K562 (cell line): ENCODE measurements around the gene VGF. TPM values are rescaled to one million over a fixed set of nuclear protein-coding genes. Genes with fewer than 3 reads are reported as not detected.

ENCODE experiments used
- ATAC-seq: fragments of 200-7000 bp; cut with Tn5 transposase; 3 replicates; pipeline ENCODE4 v1.9.1; 2020; ENCODE audit warnings: moderate library complexity
- BruUV-seq: library from RNA; stranded (reverse); fragments of 400-500 nt; replicated peaks from 2 replicates; lab custom pipeline; 2021; lab: Mats Ljungman, UMichigan
- CTCF ChIA-PET: fragments of 300-600 bp; formaldehyde crosslinking; extraction: SDS; loops from one replicate; lab custom pipeline; 2021; ENCODE audit warnings: low intra/inter-chr PET ratio; lab: Yijun Ruan, JAX
- POLR2A ChIA-PET: fragments of 300-600, 350-650 bp; sonication (Branson Sonifier 250); formaldehyde crosslinking; extraction: SDS; loops from one replicate; lab custom pipeline; 2021; ENCODE audit warnings: antibody characterized with exemption, inconsistent platforms; lab: Yijun Ruan, JAX
- DNase-seq, 4 experiments: peaks; one replicate each; pipeline versions ENCODE4 v3.0.0 to v3.0.0-alpha.2; 2011 to 2018; ENCODE audit warnings: low spot score in 3 of 4, mixed read lengths in 3 of 4; ENCODE audit errors: extremely low read depth in 1 of 4
- FAIRE-seq: peaks from 2 replicates; lab custom pipeline; 2011; peaks lifted over from hg19 to GRCh38; lab: Jason Lieb, UNC
- H2AFZ ChIP-seq: 2 replicates; pipeline ENCODE4 v1.6.0; 2011; ENCODE audit warnings: low read depth, low read length, control low read depth, inconsistent platforms
- H3K27ac ChIP-seq: fragments of 200-600 bp; 3 replicates; pipeline ENCODE4 v1.8.0; 2011; ENCODE audit warnings: low read depth, mild to moderate bottlenecking, control low read depth, inconsistent platforms, low read length, moderate library complexity, mixed read lengths; ENCODE audit errors: extremely low read depth
- H3K27me3 ChIP-seq, 2 experiments: fragments of 300-600 bp in 1 of 2; 2 replicates in 1 of 2; 3 replicates in 1 of 2; pipeline versions ENCODE4 v1.6.0 to v1.8.0; 2011; ENCODE audit warnings: inconsistent platforms in 2 of 2, low read length in 2 of 2, mild to moderate bottlenecking in 1 of 2, mixed read lengths in 1 of 2, moderate library complexity in 1 of 2; ENCODE audit not compliant: control insufficient read depth in 2 of 2, insufficient read depth in 2 of 2
- H3K36me3 ChIP-seq: fragments of 300-600 bp; 3 replicates; pipeline ENCODE4 v1.8.0; 2011; ENCODE audit warnings: mild to moderate bottlenecking, low read length, inconsistent platforms; ENCODE audit not compliant: control insufficient read depth, insufficient read depth
- H3K4me1 ChIP-seq, 2 experiments: fragments of 200-600 bp in 1 of 2; replicated peaks in 1 of 2; 2 replicates in 1 of 2; 3 replicates in 1 of 2; pipeline versions ENCODE4 v1.5.1 to v1.8.0; 2011; ENCODE audit warnings: inconsistent platforms in 2 of 2, low read length in 2 of 2, mild to moderate bottlenecking in 1 of 2, mixed read lengths in 1 of 2, moderate library complexity in 1 of 2; ENCODE audit not compliant: control insufficient read depth in 2 of 2, insufficient read depth in 2 of 2
- H3K4me2 ChIP-seq: 2 replicates; pipeline ENCODE4 v1.6.1; 2011; ENCODE audit warnings: low read length, control low read depth, inconsistent platforms, mixed read lengths; ENCODE audit not compliant: insufficient read depth
- H3K4me3 ChIP-seq: fragments of 200-600 bp; sonication (generic), shearing (Covaris generic); 2 replicates; pipeline ENCODE4 v1.5.1; 2016; ENCODE audit warnings: control low read depth, inconsistent platforms
- H3K79me2 ChIP-seq: fragments of 200-600 bp; 3 replicates; pipeline ENCODE4 v1.8.0; 2011; ENCODE audit warnings: low read length, inconsistent platforms; ENCODE audit not compliant: control insufficient read depth, insufficient read depth
- H3K9ac ChIP-seq, 2 experiments: 2 replicates each; pipeline versions ENCODE4 v1.6.0 to v1.6.1; 2011; ENCODE audit warnings: low read depth in 2 of 2, low read length in 2 of 2, control low read depth in 1 of 2, inconsistent platforms in 1 of 2, mild to moderate bottlenecking in 1 of 2, mixed read lengths in 1 of 2; ENCODE audit not compliant: insufficient read depth in 1 of 2
- H3K9me1 ChIP-seq: one replicate; pipeline ENCODE4 v1.6.0; 2011; ENCODE audit warnings: inconsistent platforms, mild to moderate bottlenecking, low read length, moderate library complexity; ENCODE audit not compliant: control insufficient read depth, insufficient read depth
- H3K9me3 ChIP-seq: replicated peaks from 2 replicates; pipeline ENCODE4 v1.5.1; 2011; ENCODE audit warnings: low read depth, low read length, inconsistent platforms; ENCODE audit not compliant: control insufficient read depth, insufficient read depth
- H4K20me1 ChIP-seq: replicated peaks from 2 replicates; pipeline ENCODE4 v1.6.1; 2011; ENCODE audit warnings: low read length, inconsistent platforms, mixed read lengths; ENCODE audit not compliant: control insufficient read depth, insufficient read depth
- EHMT2 ChIP-seq: fragments of 450-650 bp; IDR thresholded peaks from 2 replicates; pipeline ENCODE4 v1.6.1; 2018; ENCODE audit warnings: antibody characterized with exemption
- FIP1L1 ChIP-seq: fragments of 200-400 bp; formaldehyde crosslinking; IDR thresholded peaks from 2 replicates; pipeline ENCODE4 v1.6.1; 2018; ENCODE audit warnings: mild to moderate bottlenecking, low read depth, low read length; ENCODE audit not compliant: poor library complexity, severe bottlenecking
- FOXA3 ChIP-seq, 2 experiments: fragments of 450-650 bp in 1 of 2; sonication (generic) in 1 of 2; formaldehyde crosslinking; IDR thresholded peaks in 1 of 2; conservative IDR thresholded peaks in 1 of 2; 2 replicates each; pipeline versions ENCODE4 v1.4.0 to v1.8.0; 2020 to 2022; ENCODE audit warnings: mild to moderate bottlenecking in 2 of 2, missing genetic modification reagents in 1 of 2
- HDGF ChIP-seq: fragments of 450-650 bp; IDR thresholded peaks from 2 replicates; pipeline ENCODE4 v1.6.1; 2016
- ZBTB11 ChIP-seq, 3 experiments: fragments of 200-800 bp in 1 of 3; fragments of 250-450 bp in 1 of 3; fragments of 450-650 bp in 1 of 3; sonication (Bioruptor Pico) in 1 of 3; sonication (Bioruptor generic) in 1 of 3; formaldehyde crosslinking in 1 of 3; IDR thresholded peaks; 2 replicates each; pipeline versions ENCODE4 v1.6.1 to v1.8.0; 2016 to 2022; ENCODE audit warnings: mild to moderate bottlenecking in 2 of 3, missing genetic modification characterization in 2 of 3, missing compliant biosample characterization in 1 of 3, moderate library complexity in 1 of 3
- ZBTB17 ChIP-seq: fragments of 450-650 bp; formaldehyde crosslinking; IDR thresholded peaks from 2 replicates; pipeline ENCODE4 v1.4.0; 2020; ENCODE audit warnings: mild to moderate bottlenecking
- ZNF592 ChIP-seq: fragments of 450-650 bp; IDR thresholded peaks from 2 replicates; pipeline ENCODE4 v1.6.1; 2017; ENCODE audit warnings: antibody characterized with exemption, mild to moderate bottlenecking
- WGBS: fragments of 100-300 bp; shearing (Covaris generic); methylation state at CpG from one replicate; pipeline ENCODE4 v1.1.6; 2016; ENCODE audit warnings: low coverage, mixed read lengths; ENCODE audit not compliant: insufficient coverage; ENCODE audit errors: missing lambda C conversion rate; 5-methylcytosine and 5-hydroxymethylcytosine counted together
- in situ Hi-C: fragments of 300-500 bp; cut with MboI; formaldehyde crosslinking; loops from 4 replicates; pipeline ENCODE4 v1.15.0; 2018; ENCODE audit warnings: inconsistent platforms, mixed read lengths
- intact Hi-C: fragments of 100-400 bp; cut with micrococcal nuclease; formaldehyde crosslinking; loops from 2 replicates; pipeline ENCODE4 v1.14.2; 2022
- polyA plus RNA-seq, 8 experiments: library from polyadenylated mRNA; depleted of rRNA in 4 of 8; stranded (reverse) in 5 of 8; unstranded in 3 of 8; fragments of >200 nt; fragmentation: Nextera tagmentation in 2 of 8; fragmentation: Illumina TruSeq in 1 of 8; extraction: Ambion mirVana in 2 of 8; extraction: Trizol in 1 of 8; gene quantifications; 2 replicates each; pipeline versions ENCODE4 v1.2.1 to v1.2.3, GENCODE V29; 2011 to 2014; ENCODE audit warnings: inconsistent platforms in 1 of 8, missing spikeins in 1 of 8
- total RNA-seq, 7 experiments: library from RNA; depleted of rRNA in 6 of 7; stranded (reverse); fragments of >200 nt in 6 of 7; fragmentation: Illumina TruSeq in 2 of 7; extraction: Trizol in 2 of 7; gene quantifications; 2 replicates each; pipeline versions ENCODE4 v1.2.1 to v1.2.3, GENCODE V29; 2011 to 2021; ENCODE audit warnings: low replicate concordance in 1 of 7
- TF ChIP-seq, protein P1 (sequence below): fragments of 200-800 bp; sonication (Bioruptor generic); IDR thresholded peaks from 2 replicates; pipeline ENCODE4 v1.6.1; 2017; ENCODE audit warnings: missing genetic modification characterization, missing compliant biosample characterization

Gene VGF
- total and polyA plus RNA-seq, 9 of the 15 experiments (the other 6 are each of a cell fraction or from before 2014, with no cell fraction given): 0.03 to 5.7 (median 0.34) TPM

DNA sequence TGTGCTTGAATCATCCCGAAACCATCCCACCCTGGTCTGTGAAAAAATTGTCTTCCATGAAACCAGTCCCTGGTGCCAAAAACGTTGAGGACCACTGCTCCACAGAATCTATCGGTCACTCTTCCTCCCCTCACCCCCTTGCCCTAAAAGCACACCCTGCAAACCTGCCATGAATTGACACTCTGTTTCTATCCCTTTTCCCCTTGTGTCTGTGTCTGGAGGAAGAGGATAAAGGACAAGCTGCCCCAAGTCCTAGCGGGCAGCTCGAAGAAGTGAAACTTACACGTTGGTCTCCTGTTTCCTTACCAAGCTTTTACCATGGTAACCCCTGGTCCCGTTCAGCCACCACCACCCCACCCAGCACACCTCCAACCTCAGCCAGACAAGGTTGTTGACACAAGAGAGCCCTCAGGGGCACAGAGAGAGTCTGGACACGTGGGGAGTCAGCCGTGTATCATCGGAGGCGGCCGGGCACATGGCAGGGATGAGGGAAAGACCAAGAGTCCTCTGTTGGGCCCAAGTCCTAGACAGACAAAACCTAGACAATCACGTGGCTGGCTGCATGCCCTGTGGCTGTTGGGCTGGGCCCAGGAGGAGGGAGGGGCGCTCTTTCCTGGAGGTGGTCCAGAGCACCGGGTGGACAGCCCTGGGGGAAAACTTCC lies 39.2 kb downstream of the VGF start (continued):
- TF ChIP-seq ZNF592: peak; percentile 59; the same call in 1 of the 2 replicates

DNA sequence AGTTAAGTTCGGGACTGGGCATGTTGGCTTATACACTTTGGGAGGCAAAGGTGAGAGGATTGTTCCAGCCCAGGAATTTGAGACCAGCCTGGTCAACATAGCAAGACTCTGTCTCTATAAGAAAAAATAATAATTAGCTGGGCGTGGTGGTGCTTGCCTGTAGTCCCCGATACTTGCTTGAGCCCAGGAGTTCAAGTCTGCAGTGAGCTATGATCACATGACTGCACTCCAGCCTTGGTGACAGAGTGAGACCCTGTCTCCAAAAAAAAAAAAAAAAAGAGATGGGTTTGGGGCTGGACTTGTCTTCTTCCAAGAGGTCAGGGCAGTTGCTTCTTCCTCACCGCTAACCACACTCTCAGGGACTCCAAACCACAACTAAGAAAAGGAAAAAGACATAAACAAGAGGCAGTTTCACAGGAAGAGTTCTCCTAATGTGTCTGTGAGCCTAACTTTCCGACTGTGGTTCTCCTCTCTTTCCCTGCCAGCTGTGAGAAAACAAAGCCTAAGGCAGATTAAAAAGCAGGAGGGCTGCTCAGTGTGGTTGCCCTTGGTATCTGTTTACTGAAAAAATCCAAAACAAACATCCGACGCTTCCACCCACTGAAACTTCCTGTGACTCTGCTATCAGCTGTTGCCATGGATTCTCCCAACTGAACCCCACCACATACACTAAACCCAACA lies 40.9 kb downstream of the VGF start:
- ATAC-seq (no peak), FAIRE-seq (no peak), DNase-seq (no peak)
- Histone ChIP-seq H3K4me3 (no peak overlapping the region), H3K9ac (0 out of 4 replicates have a peak overlapping the region, but pooled peaks of 1 of the 2 experiments have one; percentile 11), H2AFZ (peak overlapping the region; percentile 63), H3K27me3 (no peaks in the 10 kb centered on the region), H3K27ac (peak overlapping the region; percentile 14; the same call in 1 of the 3 replicates), H3K4me1 (peaks cover 30 to 42% of the 10 kb centered on the region in 2 experiments), H4K20me1 (no peaks in the 10 kb centered on the region), H3K9me1 (no peaks in the 10 kb centered on the region), H3K79me2 (no peaks in the 10 kb centered on the region), H3K9me3 (no peaks in the 10 kb centered on the region), H3K36me3 (no peaks in the 10 kb centered on the region), H3K4me2 (no peak overlapping the region)
- intact Hi-C loops (no loop called here), in situ Hi-C loops (no loop called here)
- 29% methylated on average over 7 of the region's 7 CpGs for WGBS
- BruUV-seq: no TSS peak
- CTCF ChIA-PET: interaction anchor here (0.6 to 0.9 kb wide), 2 partner anchors 47 to 227 kb away, joined by 3 read pairs; no protein-coding TSS in a partner anchor
- POLR2A ChIA-PET: interaction anchor here (0.8 to 2.7 kb wide), 4 partner anchors 10 to 23 kb away, joined by 3 to 13 read pairs (median 6); no protein-coding TSS in a partner anchor
- no peak for TF ChIP-seq HDGF
- TF ChIP-seq EHMT2: no peak
- no peak for TF ChIP-seq ZBTB11 (CRISPR knock-in tag; IDR thresholded peaks at IDR 0.05)
- no peak for TF ChIP-seq ZBTB17 (CRISPR knock-in tag)
- peak in 1 of 2 experiments; percentile 43; a peak in 1 of 4 replicates for TF ChIP-seq FOXA3 (CRISPR knock-in tag; conservative IDR thresholded peaks at IDR 0.05 in 1 of 2, IDR thresholded peaks at IDR 0.05 in 1 of 2)
- TF ChIP-seq FIP1L1: no peak
- TF ChIP-seq, protein P1, sequence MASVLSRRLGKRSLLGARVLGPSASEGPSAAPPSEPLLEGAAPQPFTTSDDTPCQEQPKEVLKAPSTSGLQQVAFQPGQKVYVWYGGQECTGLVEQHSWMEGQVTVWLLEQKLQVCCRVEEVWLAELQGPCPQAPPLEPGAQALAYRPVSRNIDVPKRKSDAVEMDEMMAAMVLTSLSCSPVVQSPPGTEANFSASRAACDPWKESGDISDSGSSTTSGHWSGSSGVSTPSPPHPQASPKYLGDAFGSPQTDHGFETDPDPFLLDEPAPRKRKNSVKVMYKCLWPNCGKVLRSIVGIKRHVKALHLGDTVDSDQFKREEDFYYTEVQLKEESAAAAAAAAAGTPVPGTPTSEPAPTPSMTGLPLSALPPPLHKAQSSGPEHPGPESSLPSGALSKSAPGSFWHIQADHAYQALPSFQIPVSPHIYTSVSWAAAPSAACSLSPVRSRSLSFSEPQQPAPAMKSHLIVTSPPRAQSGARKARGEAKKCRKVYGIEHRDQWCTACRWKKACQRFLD (CRISPR knock-in tag): peak; percentile 60; the same call in 1 of the 2 replicates
